ENCODE data around the gene MAP3K2.

MAP3K2 gene

DNA sequence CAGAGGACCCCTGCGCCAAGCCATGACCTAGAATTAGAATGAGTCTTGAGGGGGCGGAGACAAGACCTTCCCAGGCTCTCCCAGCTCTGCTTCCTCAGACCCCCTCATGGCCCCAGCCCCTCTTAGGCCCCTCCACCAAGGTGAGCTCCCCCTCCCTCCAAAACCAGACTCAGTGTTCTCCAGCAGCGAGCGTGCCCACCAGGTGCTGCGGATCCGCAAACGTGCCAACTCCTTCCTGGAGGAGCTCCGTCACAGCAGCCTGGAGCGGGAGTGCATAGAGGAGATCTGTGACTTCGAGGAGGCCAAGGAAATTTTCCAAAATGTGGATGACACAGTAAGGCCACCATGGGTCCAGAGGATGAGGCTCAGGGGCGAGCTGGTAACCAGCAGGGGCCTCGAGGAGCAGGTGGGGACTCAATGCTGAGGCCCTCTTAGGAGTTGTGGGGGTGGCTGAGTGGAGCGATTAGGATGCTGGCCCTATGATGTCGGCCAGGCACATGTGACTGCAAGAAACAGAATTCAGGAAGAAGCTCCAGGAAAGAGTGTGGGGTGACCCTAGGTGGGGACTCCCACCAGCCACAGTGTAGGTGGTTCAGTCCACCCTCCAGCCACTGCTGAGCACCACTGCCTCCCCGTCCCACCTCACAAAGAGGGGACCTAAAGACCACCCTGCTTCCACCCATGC, 33.5 kb upstream of the MAP3K2 start:
- no peak for DNase-seq (ENCODE audit: low read depth)
- no peak overlapping the region for H3K4me3 ChIP-seq (ENCODE audit: low read depth, low read length)
- in situ Hi-C loops (cut with HindIII; ENCODE audit: low sequenced_read_pairs) = no loop called here
- TF ChIP-seq, protein P1, sequence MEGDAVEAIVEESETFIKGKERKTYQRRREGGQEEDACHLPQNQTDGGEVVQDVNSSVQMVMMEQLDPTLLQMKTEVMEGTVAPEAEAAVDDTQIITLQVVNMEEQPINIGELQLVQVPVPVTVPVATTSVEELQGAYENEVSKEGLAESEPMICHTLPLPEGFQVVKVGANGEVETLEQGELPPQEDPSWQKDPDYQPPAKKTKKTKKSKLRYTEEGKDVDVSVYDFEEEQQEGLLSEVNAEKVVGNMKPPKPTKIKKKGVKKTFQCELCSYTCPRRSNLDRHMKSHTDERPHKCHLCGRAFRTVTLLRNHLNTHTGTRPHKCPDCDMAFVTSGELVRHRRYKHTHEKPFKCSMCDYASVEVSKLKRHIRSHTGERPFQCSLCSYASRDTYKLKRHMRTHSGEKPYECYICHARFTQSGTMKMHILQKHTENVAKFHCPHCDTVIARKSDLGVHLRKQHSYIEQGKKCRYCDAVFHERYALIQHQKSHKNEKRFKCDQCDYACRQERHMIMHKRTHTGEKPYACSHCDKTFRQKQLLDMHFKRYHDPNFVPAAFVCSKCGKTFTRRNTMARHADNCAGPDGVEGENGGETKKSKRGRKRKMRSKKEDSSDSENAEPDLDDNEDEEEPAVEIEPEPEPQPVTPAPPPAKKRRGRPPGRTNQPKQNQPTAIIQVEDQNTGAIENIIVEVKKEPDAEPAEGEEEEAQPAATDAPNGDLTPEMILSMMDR (IDR thresholded peaks at IDR 0.05; ENCODE audit: low read depth, low read length, missing control alignments) = no peak

DNA sequence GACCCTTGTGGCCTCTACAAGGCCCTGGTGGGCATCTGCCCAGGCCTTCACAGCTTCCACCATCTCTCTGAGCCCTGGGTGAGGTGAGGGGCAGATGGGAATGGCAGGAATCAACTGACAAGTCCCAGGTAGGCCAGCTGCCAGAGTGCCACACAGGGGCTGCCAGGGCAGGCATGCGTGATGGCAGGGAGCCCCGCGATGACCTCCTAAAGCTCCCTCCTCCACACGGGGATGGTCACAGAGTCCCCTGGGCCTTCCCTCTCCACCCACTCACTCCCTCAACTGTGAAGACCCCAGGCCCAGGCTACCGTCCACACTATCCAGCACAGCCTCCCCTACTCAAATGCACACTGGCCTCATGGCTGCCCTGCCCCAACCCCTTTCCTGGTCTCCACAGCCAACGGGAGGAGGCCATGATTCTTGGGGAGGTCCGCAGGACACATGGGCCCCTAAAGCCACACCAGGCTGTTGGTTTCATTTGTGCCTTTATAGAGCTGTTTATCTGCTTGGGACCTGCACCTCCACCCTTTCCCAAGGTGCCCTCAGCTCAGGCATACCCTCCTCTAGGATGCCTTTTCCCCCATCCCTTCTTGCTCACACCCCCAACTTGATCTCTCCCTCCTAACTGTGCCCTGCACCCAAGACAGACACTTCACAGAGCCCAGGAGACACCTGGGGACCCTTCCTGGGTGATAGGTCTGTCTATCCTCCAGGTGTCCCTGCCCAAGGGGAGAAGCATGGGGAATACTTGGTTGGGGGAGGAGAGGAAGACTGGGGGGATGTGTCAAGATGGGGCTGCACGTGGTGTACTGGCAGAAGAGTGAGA, 32.5 kb upstream of the MAP3K2 start:
- TF ChIP-seq, protein P1 (IDR thresholded peaks at IDR 0.05; ENCODE audit: low read depth, low read length, missing control alignments) = no peak
- DNase-seq (ENCODE audit: low read depth) = no peak
- H3K4me3 ChIP-seq (ENCODE audit: low read depth, low read length) = no peak overlapping the region
- in situ Hi-C loops (cut with HindIII; ENCODE audit: low sequenced_read_pairs) = no loop called here

DNA sequence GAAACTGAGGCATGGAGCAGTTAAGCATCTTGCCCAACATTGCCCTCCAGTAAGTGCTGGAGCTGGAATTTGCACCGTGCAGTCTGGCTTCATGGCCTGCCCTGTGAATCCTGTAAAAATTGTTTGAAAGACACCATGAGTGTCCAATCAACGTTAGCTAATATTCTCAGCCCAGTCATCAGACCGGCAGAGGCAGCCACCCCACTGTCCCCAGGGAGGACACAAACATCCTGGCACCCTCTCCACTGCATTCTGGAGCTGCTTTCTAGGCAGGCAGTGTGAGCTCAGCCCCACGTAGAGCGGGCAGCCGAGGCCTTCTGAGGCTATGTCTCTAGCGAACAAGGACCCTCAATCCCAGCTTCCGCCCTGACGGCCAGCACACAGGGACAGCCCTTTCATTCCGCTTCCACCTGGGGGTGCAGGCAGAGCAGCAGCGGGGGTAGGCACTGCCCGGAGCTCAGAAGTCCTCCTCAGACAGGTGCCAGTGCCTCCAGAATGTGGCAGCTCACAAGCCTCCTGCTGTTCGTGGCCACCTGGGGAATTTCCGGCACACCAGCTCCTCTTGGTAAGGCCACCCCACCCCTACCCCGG, 31.8 kb upstream of the MAP3K2 start:
- no peak for DNase-seq (ENCODE audit: low read depth)
- in situ Hi-C loops (cut with HindIII; ENCODE audit: low sequenced_read_pairs) = no loop called here
- TF ChIP-seq, protein P1 (IDR thresholded peaks at IDR 0.05; ENCODE audit: low read depth, low read length, missing control alignments) = no peak
- no peak overlapping the region for H3K4me3 ChIP-seq (ENCODE audit: low read depth, low read length)

DNA sequence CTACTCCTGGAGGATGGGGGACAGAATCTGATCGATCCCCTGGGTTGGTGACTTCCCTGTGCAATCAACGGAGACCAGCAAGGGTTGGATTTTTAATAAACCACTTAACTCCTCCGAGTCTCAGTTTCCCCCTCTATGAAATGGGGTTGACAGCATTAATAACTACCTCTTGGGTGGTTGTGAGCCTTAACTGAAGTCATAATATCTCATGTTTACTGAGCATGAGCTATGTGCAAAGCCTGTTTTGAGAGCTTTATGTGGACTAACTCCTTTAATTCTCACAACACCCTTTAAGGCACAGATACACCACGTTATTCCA, 31.3 kb upstream of the MAP3K2 start:
- in situ Hi-C loops (cut with HindIII; ENCODE audit: low sequenced_read_pairs) = no loop called here
- no peak overlapping the region for H3K4me3 ChIP-seq (ENCODE audit: low read depth, low read length)
- TF ChIP-seq, protein P1 (IDR thresholded peaks at IDR 0.05; ENCODE audit: low read depth, low read length, missing control alignments) = no peak
- DNase-seq (ENCODE audit: low read depth) = no peak

DNA sequence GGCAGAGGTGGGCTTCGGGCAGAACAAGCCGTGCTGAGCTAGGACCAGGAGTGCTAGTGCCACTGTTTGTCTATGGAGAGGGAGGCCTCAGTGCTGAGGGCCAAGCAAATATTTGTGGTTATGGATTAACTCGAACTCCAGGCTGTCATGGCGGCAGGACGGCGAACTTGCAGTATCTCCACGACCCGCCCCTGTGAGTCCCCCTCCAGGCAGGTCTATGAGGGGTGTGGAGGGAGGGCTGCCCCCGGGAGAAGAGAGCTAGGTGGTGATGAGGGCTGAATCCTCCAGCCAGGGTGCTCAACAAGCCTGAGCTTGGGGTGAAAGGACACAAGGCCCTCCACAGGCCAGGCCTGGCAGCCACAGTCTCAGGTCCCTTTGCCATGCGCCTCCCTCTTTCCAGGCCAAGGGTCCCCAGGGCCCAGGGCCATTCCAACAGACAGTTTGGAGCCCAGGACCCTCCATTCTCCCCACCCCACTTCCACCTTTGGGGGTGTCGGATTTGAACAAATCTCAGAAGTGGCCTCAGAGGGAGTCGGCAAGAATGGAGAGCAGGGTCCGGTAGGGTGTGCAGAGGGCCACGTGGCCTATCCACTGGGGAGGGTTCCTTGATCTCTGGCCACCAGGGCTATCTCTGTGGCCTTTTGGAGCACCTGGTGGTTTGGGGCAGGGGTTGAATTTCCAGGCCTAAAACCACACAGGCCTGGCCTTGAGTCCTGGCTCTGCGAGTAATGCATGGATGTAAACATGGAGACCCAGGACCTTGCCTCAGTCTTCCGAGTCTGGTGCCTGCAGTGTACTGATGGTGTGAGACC, 30.7 kb upstream of the MAP3K2 start, which contains the start of gene PROC:
TSS of gene PROC (plus strand) at position 128 of the 812 bp plus-strand sequence. CDS start 1,516 bp downstream, outside the sequence.
- DNase-seq (ENCODE audit: low read depth) = no peak
- TF ChIP-seq, protein P1 (IDR thresholded peaks at IDR 0.05; ENCODE audit: low read depth, low read length, missing control alignments) = no peak
- in situ Hi-C loops (cut with HindIII; ENCODE audit: low sequenced_read_pairs) = no loop called here
- no peak within 1 kb of the TSS for H3K4me3 ChIP-seq (ENCODE audit: low read depth, low read length)

DNA sequence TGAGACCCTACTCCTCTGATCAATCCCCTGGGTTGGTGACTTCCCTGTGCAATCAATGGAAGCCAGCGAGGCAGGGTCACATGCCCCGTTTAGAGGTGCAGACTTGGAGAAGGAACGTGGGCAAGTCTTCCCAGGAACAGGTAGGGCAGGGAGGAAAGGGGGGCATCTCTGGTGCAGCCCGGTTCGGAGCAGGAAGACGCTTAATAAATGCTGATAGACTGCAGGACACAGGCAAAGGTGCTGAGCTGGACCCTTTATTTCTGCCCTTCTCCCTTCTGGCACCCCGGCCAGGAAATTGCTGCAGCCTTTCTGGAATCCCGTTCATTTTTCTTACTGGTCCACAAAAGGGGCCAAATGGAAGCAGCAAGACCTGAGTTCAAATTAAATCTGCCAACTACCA, 29.6 kb upstream of the MAP3K2 start:
- DNase-seq (ENCODE audit: low read depth) = no peak
- in situ Hi-C loops (cut with HindIII; ENCODE audit: low sequenced_read_pairs) = no loop called here
- TF ChIP-seq, protein P1 (IDR thresholded peaks at IDR 0.05; ENCODE audit: low read depth, low read length, missing control alignments) = no peak
- H3K4me3 ChIP-seq (ENCODE audit: low read depth, low read length) = no peak overlapping the region

Measured in astrocyte of the cerebellum (primary cell).